Measurements from ENCODE around the gene PDIK1L. TPM values are rescaled to one million over a fixed set of nuclear protein-coding genes. Genes with fewer than 3 reads are reported as not detected.

Gene PDIK1L
- total RNA-seq, 2 experiments from 2014 or later = 18.3 to 20.2 TPM

GRCh38 chr1:26132128-26132833, 20.7 kb downstream of the PDIK1L start:
- H3K36me3 Mint-ChIP-seq = peaks cover 4% of the 10 kb centered on the region
- no peak overlapping the region for H3K4me3 Mint-ChIP-seq
- ATAC-seq = no peak
- H3K4me1 Mint-ChIP-seq = peaks cover 12% of the 10 kb centered on the region
- H3K9me3 Mint-ChIP-seq (ENCODE audit: low read depth) = no peaks in the 10 kb centered on the region
- peaks cover 6% of the 10 kb centered on the region for H3K27me3 Mint-ChIP-seq
- no peak overlapping the region for H3K27ac Mint-ChIP-seq
- CTCF ChIA-PET = interaction anchor here (0.8 to 2.2 kb wide), 2 partner anchors 13 to 37 kb away, joined by 3 to 11 read pairs; partner anchors contain the start of gene ZNF593
- no peak for DNase-seq

- H3K9me3 Mint-ChIP-seq (ENCODE audit: low read depth) = no peaks in the 10 kb centered on the region
- peaks cover 6% of the 10 kb centered on the region for H3K27me3 Mint-ChIP-seq
- no peak for ATAC-seq
- CTCF ChIA-PET = interaction anchor here (0.8 to 2.2 kb wide), 2 partner anchors 12 to 37 kb away, joined by 3 to 11 read pairs; partner anchors contain the start of gene ZNF593
- H3K36me3 Mint-ChIP-seq = peaks cover 2% of the 10 kb centered on the region
- H3K4me1 Mint-ChIP-seq = peaks cover 7% of the 10 kb centered on the region
- H3K4me3 Mint-ChIP-seq = no peak overlapping the region
- DNase-seq = no peak
- H3K27ac Mint-ChIP-seq = no peak overlapping the region
Measured at GRCh38 chr1:26132834-26133167, 21.2 kb downstream of the PDIK1L start.

- DNase-seq (no peak), ATAC-seq (no peak)
- CTCF ChIA-PET = no interaction called here
- Mint-ChIP-seq H3K4me1 (peaks cover 6% of the 10 kb centered on the region), H3K9me3 (ENCODE audit: low read depth) (no peaks in the 10 kb centered on the region), H3K27me3 (peaks cover 6% of the 10 kb centered on the region), H3K36me3 (peaks cover 2% of the 10 kb centered on the region), H3K27ac (no peak overlapping the region), H3K4me3 (no peak overlapping the region)
Measured at GRCh38 chr1:26134466-26134865, 22.8 kb downstream of the PDIK1L start.

GRCh38 chr1:26138974-26139558, 27.4 kb downstream of the PDIK1L start:
- H3K27ac Mint-ChIP-seq = no peak overlapping the region

GRCh38 chr1:26142159-26142558, 30.5 kb downstream of the PDIK1L start:
- H3K27me3 Mint-ChIP-seq = peaks cover 12% of the 10 kb centered on the region
- H3K4me3 Mint-ChIP-seq = no peak overlapping the region
- no peak for ATAC-seq
- CTCF ChIA-PET = interaction anchor here (0.7 to 5.6 kb wide), 14 partner anchors 13 to 248 kb away, joined by 3 to 181 read pairs (median 4); partner anchors contain the start of genes CEP85, PDIK1L and ZNF593
- peaks cover 12% of the 10 kb centered on the region for H3K4me1 Mint-ChIP-seq
- no peak overlapping the region for H3K27ac Mint-ChIP-seq
- no peaks in the 10 kb centered on the region for H3K36me3 Mint-ChIP-seq
- DNase-seq = peak; percentile 33
- H3K9me3 Mint-ChIP-seq (ENCODE audit: low read depth) = no peaks in the 10 kb centered on the region

More at GRCh38 chr1:26138974-26139558, 27.4 kb downstream of the PDIK1L start:
- no peaks in the 10 kb centered on the region for H3K36me3 Mint-ChIP-seq
- CTCF ChIA-PET = interaction anchor here (0.9 to 4.4 kb wide), 11 partner anchors 9 to 103 kb away, joined by 3 to 25 read pairs (median 6); partner anchors contain the start of genes C1orf232, PDIK1L and ZNF593
- DNase-seq (no peak), ATAC-seq (peak; percentile 45)
- no peak overlapping the region for H3K4me3 Mint-ChIP-seq
- H3K27me3 Mint-ChIP-seq = peaks cover 5% of the 10 kb centered on the region
- H3K9me3 Mint-ChIP-seq (ENCODE audit: low read depth) = no peaks in the 10 kb centered on the region
- H3K4me1 Mint-ChIP-seq = peaks cover 10% of the 10 kb centered on the region

- no peaks in the 10 kb centered on the region for H3K36me3 Mint-ChIP-seq
- peak; percentile 78 for DNase-seq
- no peak overlapping the region for H3K27ac Mint-ChIP-seq
- CTCF ChIA-PET = interaction anchor here (0.5 to 5.6 kb wide), 46 partner anchors 10 to 628 kb away, joined by 3 to 181 read pairs (median 4); partner anchors contain the start of genes CEP85, HMGN2, PDIK1L and TRIM63
- H3K27me3 Mint-ChIP-seq = peaks cover 29% of the 10 kb centered on the region
- no peaks in the 10 kb centered on the region for H3K9me3 Mint-ChIP-seq (ENCODE audit: low read depth)
- ATAC-seq = peak; percentile 90
- peaks cover 2% of the 10 kb centered on the region for H3K4me1 Mint-ChIP-seq
- H3K4me3 Mint-ChIP-seq = no peak overlapping the region
Measured at GRCh38 chr1:26145041-26145959, 33.7 kb downstream of the PDIK1L start.

GRCh38 chr1:26145960-26146294, 34.3 kb downstream of the PDIK1L start:
- DNase-seq (peak; percentile 25), ATAC-seq (no peak)
- H3K27ac Mint-ChIP-seq = no peak overlapping the region
- CTCF ChIA-PET = interaction anchor here (1.1 to 5.6 kb wide), 26 partner anchors 10 to 249 kb away, joined by 3 to 181 read pairs (median 9); partner anchors contain the start of genes CEP85, PDIK1L, TRIM63 and ZNF593
- peaks cover 30% of the 10 kb centered on the region for H3K27me3 Mint-ChIP-seq
- no peaks in the 10 kb centered on the region for H3K9me3 Mint-ChIP-seq (ENCODE audit: low read depth)
- peaks cover 2% of the 10 kb centered on the region for H3K4me1 Mint-ChIP-seq
- no peak overlapping the region for H3K4me3 Mint-ChIP-seq
- H3K36me3 Mint-ChIP-seq = no peaks in the 10 kb centered on the region

- peak; percentile 33 for DNase-seq
- Mint-ChIP-seq H3K9me3 (ENCODE audit: low read depth) (no peaks in the 10 kb centered on the region), H3K27ac (no peak overlapping the region), H3K27me3 (peaks cover 38% of the 10 kb centered on the region), H3K4me1 (peaks cover 2% of the 10 kb centered on the region), H3K4me3 (no peak overlapping the region), H3K36me3 (no peaks in the 10 kb centered on the region)
- CTCF ChIA-PET = interaction anchor here (1.4 kb wide), 1 partner anchor 113 kb away, joined by 3 read pairs; no protein-coding TSS in a partner anchor
- no peak for ATAC-seq
Measured at GRCh38 chr1:26148887-26149286, 37.3 kb downstream of the PDIK1L start.

- no peak for ATAC-seq
- no peaks in the 10 kb centered on the region for H3K9me3 Mint-ChIP-seq (ENCODE audit: low read depth)
- CTCF ChIA-PET = interaction anchor here (4.6 kb wide), 1 partner anchor 9 kb away, joined by 31 read pairs; no protein-coding TSS in a partner anchor
- H3K27me3 Mint-ChIP-seq = peaks cover 69% of the 10 kb centered on the region
- no peak for DNase-seq
- no peaks in the 10 kb centered on the region for H3K36me3 Mint-ChIP-seq
- no peak overlapping the region for H3K27ac Mint-ChIP-seq
- peaks cover 2% of the 10 kb centered on the region for H3K4me1 Mint-ChIP-seq
- no peak overlapping the region for H3K4me3 Mint-ChIP-seq
Measured at GRCh38 chr1:26153966-26154532, 42.4 kb downstream of the PDIK1L start.

GRCh38 chr1:26154750-26155149, 43.1 kb downstream of the PDIK1L start:
- no peak for DNase-seq
- H3K36me3 Mint-ChIP-seq = no peaks in the 10 kb centered on the region
- peaks cover 2% of the 10 kb centered on the region for H3K4me1 Mint-ChIP-seq
- H3K27me3 Mint-ChIP-seq = peaks cover 70% of the 10 kb centered on the region
- H3K27ac Mint-ChIP-seq = no peak overlapping the region
- ATAC-seq = no peak
- no peaks in the 10 kb centered on the region for H3K9me3 Mint-ChIP-seq (ENCODE audit: low read depth)
- H3K4me3 Mint-ChIP-seq = no peak overlapping the region
- CTCF ChIA-PET = interaction anchor here (3.9 to 4.6 kb wide), 2 partner anchors 10 to 15 kb away, joined by 20 to 31 read pairs; partner anchors contain the start of genes C1orf232 and ZNF593

GRCh38 chr1:26155370-26156284, 44.0 kb downstream of the PDIK1L start:
- no peaks in the 10 kb centered on the region for H3K36me3 Mint-ChIP-seq

More at GRCh38 chr1:26155370-26156284, 44.0 kb downstream of the PDIK1L start:
- H3K27me3 Mint-ChIP-seq = peaks cover 69% of the 10 kb centered on the region
- no peak for DNase-seq
- H3K4me1 Mint-ChIP-seq = peaks cover 2% of the 10 kb centered on the region
- CTCF ChIA-PET = interaction anchor here (1.1 to 4.6 kb wide), 3 partner anchors 11 to 55 kb away, joined by 3 to 31 read pairs (median 20); partner anchors contain the start of genes C1orf232 and ZNF593
- no peak for ATAC-seq
- H3K27ac Mint-ChIP-seq = no peak overlapping the region
- H3K9me3 Mint-ChIP-seq (ENCODE audit: low read depth) = no peaks in the 10 kb centered on the region
- no peak overlapping the region for H3K4me3 Mint-ChIP-seq

All from activated CD8-positive, alpha-beta memory T cell treated with anti-CD3 and anti-CD28 coated beads, Interleukin-2, amount 10 ng/mL, durations not matched to agents 7 days and 5 days (primary cell).